CD14-positive monocyte (primary cell): ENCODE results near the gene VOPP1. TPM values are rescaled to one million over a fixed set of nuclear protein-coding genes. Genes with fewer than 3 reads are reported as not detected.

ENCODE experiments used
- DNase-seq, 3 donors: peaks; one replicate each; pipeline ENCODE4 v3.0.0-alpha.2; 2011 to 2022
- H2AFZ ChIP-seq: 2 replicates; pipeline ENCODE4 v1.6.0; 2012; ENCODE audit warnings: mild to moderate bottlenecking, low read depth, low read length, inconsistent platforms; ENCODE audit not compliant: insufficient read depth, poor library complexity, severe bottlenecking
- H3K27ac ChIP-seq, 2 donors: 1 replicate in 1 of 2; 2 replicates in 1 of 2; pipeline ENCODE4 v1.5.1; 2012 to 2013; ENCODE audit warnings: low read length in 2 of 2, control low read depth in 1 of 2, inconsistent platforms in 1 of 2, low read depth in 1 of 2, mild to moderate bottlenecking in 1 of 2
- H3K27me3 ChIP-seq, 2 donors: one replicate each; pipeline versions ENCODE4 v1.6.0 to v1.6.1; 2011 to 2013; ENCODE audit warnings: low read length in 2 of 2; ENCODE audit not compliant: control insufficient read depth in 2 of 2, insufficient read depth in 2 of 2
- H3K36me3 ChIP-seq, 2 donors: replicated peaks in 1 of 2; 1 replicate in 1 of 2; 2 replicates in 1 of 2; pipeline versions ENCODE4 v1.5.1 to v1.6.1; 2012 to 2013; ENCODE audit warnings: low read length in 2 of 2, control low read depth in 1 of 2, inconsistent platforms in 1 of 2, mild to moderate bottlenecking in 1 of 2; ENCODE audit not compliant: insufficient read depth in 2 of 2, control insufficient read depth in 1 of 2
- H3K4me1 ChIP-seq, 2 donors: 1 replicate in 1 of 2; 2 replicates in 1 of 2; pipeline versions ENCODE4 v1.5.1 to v1.6.1; 2012 to 2013; ENCODE audit warnings: low read length in 2 of 2, control low read depth in 1 of 2, inconsistent platforms in 1 of 2, mild to moderate bottlenecking in 1 of 2, moderate library complexity in 1 of 2; ENCODE audit not compliant: insufficient read depth in 2 of 2, control insufficient read depth in 1 of 2
- H3K4me2 ChIP-seq: replicated peaks from 2 replicates; pipeline ENCODE3; 2012; ENCODE audit warnings: low read length, moderate library complexity, mild to moderate bottlenecking; ENCODE audit not compliant: poor library complexity, severe bottlenecking; ENCODE audit errors: extremely low read depth
- H3K4me3 ChIP-seq, 3 experiments: fragments of 200-600 bp in 1 of 3; sonication (generic) in 1 of 3; replicated peaks in 1 of 3; 1 replicate in 2 of 3; 2 replicates in 1 of 3; pipeline ENCODE4 v1.5.1; 2011 to 2013; ENCODE audit warnings: low read length in 3 of 3, mild to moderate bottlenecking in 3 of 3, control low read depth in 2 of 3, low read depth in 2 of 3, inconsistent platforms in 1 of 3, moderate library complexity in 1 of 3
- H3K79me2 ChIP-seq: 2 replicates; pipeline ENCODE4 v1.6.0; 2012; ENCODE audit warnings: mild to moderate bottlenecking, control low read depth, inconsistent platforms, low read length, moderate library complexity; ENCODE audit not compliant: insufficient read depth
- H3K9ac ChIP-seq: 2 replicates; pipeline ENCODE4 v1.6.0; 2017; ENCODE audit warnings: low read length, mild to moderate bottlenecking; ENCODE audit not compliant: insufficient read depth, poor library complexity, severe bottlenecking
- H3K9me3 ChIP-seq, 2 donors: replicated peaks in 1 of 2; 1 replicate in 1 of 2; 2 replicates in 1 of 2; pipeline versions ENCODE4 v1.5.1 to v1.6.1; 2012 to 2013; ENCODE audit warnings: low read length in 2 of 2, control low read depth in 1 of 2; ENCODE audit not compliant: control insufficient read depth in 1 of 2, insufficient read depth in 1 of 2
- H4K20me1 ChIP-seq: 2 replicates; pipeline ENCODE4 v1.6.0; 2012; ENCODE audit warnings: mild to moderate bottlenecking, low read length, control low read depth, moderate library complexity; ENCODE audit not compliant: insufficient read depth
- H3K27ac Mint-ChIP-seq, 7 donors: one replicate each; pipeline ENCODE4 v1.8.0; 2020; ENCODE audit warnings: mild to moderate bottlenecking in 7 of 7, mixed read lengths in 7 of 7, moderate library complexity in 6 of 7, inconsistent platforms in 2 of 7
- H3K27me3 Mint-ChIP-seq, 3 donors: one replicate each; pipeline ENCODE4 v1.8.0; 2021 to 2022; ENCODE audit warnings: low read depth in 3 of 3, mild to moderate bottlenecking in 3 of 3, mixed read lengths in 3 of 3, moderate library complexity in 3 of 3, inconsistent platforms in 1 of 3
- H3K36me3 Mint-ChIP-seq, 2 donors: one replicate each; pipeline ENCODE4 v1.8.0; 2020; ENCODE audit warnings: mixed read lengths in 2 of 2, inconsistent platforms in 1 of 2, mild to moderate bottlenecking in 1 of 2
- H3K4me1 Mint-ChIP-seq: one replicate; pipeline ENCODE4 v1.8.0; 2020; ENCODE audit warnings: mild to moderate bottlenecking, mixed read lengths
- H3K4me3 Mint-ChIP-seq, 2 donors: one replicate each; pipeline ENCODE4 v1.8.0; 2020; ENCODE audit warnings: mild to moderate bottlenecking in 2 of 2, mixed read lengths in 2 of 2, moderate library complexity in 1 of 2
- H3K9me3 Mint-ChIP-seq, 7 donors: one replicate each; pipeline ENCODE4 v1.8.0; 2020 to 2022; ENCODE audit warnings: mixed read lengths in 7 of 7, mild to moderate bottlenecking in 6 of 7, moderate library complexity in 6 of 7, inconsistent platforms in 2 of 7
- CTCF ChIP-seq: fragments of 200-600 bp; IDR thresholded peaks from one replicate; pipeline ENCODE4 v1.8.0; 2022; ENCODE audit warnings: antibody characterized with exemption, mild to moderate bottlenecking
- WGBS: methylation state at CpG from one replicate; pipeline ENCODE4 v1.1.5; 2013; ENCODE audit warnings: missing lambda C conversion rate; ENCODE audit not compliant: insufficient coverage; 5-methylcytosine and 5-hydroxymethylcytosine counted together
- intact Hi-C, 2 donors: fragments of 100-400 bp; cut with micrococcal nuclease; formaldehyde crosslinking; loops; one replicate each; pipeline versions ENCODE4 v1.15.0 to v1.15.1; 2023
- polyA plus RNA-seq, 3 donors: library from polyadenylated mRNA; depleted of rRNA in 1 of 3; unstranded in 2 of 3; stranded (reverse) in 1 of 3; fragments of 300-500 nt in 2 of 3; fragments of >200 nt in 1 of 3; fragmentation: Illumina TruSeq in 2 of 3; gene quantifications; 1 replicate in 2 of 3; 2 replicates in 1 of 3; pipeline ENCODE4 v1.2.3, GENCODE V29; 2012 to 2021

VOPP1 gene
- polyA plus RNA-seq, 3 donors, result 16.7 to 22.1 (median 18.0) TPM

- Histone ChIP-seq H3K79me2 (no peaks in the 10 kb centered on the region), H4K20me1 (peaks cover 7% of the 10 kb centered on the region), H3K36me3 (peaks cover 4 to 34% of the 10 kb centered on the region in 2 donors), H3K9me3 (no peaks in the 10 kb centered on the region), H3K4me3 (no peak overlapping the region), H3K27ac (peak overlapping the region in 1 of 2 donors; percentile 12), H3K9ac (no peak overlapping the region), H3K4me1 (peaks cover 5 to 11% of the 10 kb centered on the region in 2 donors), H3K27me3 (no peaks in the 10 kb centered on the region), H2AFZ (no peak overlapping the region), H3K4me2 (no peak overlapping the region)
- no peak for TF ChIP-seq CTCF
- Mint-ChIP-seq H3K9me3 (no peaks in the 10 kb centered on the region), H3K36me3 (peaks cover 37 to 48% of the 10 kb centered on the region in 2 donors), H3K4me3 (no peak overlapping the region), H3K27me3 (no peaks in the 10 kb centered on the region), H3K4me1 (peaks cover 15% of the 10 kb centered on the region), H3K27ac (peak overlapping the region in 2 of 7 donors; percentile 3 to 12)
- intact Hi-C loops, result no loop called here
- DNase-seq, result no peak
- WGBS, result 99% methylated on average over 9 of the region's 13 CpGs
These were observed 70.0 kb downstream of the VOPP1 start for GRCh38 chr7:55502124-55502857.

- TF ChIP-seq CTCF, result no peak
- H3K27ac Mint-ChIP-seq, result peak overlapping the region in 2 of 7 donors; percentile 66 to 71
- no peak overlapping the region for H3K4me3 Mint-ChIP-seq
- Histone ChIP-seq H3K4me3 (no peak overlapping the region), H3K27ac (no peak overlapping the region), H3K79me2 (no peaks in the 10 kb centered on the region), H3K36me3 (peaks cover 9 to 41% of the 10 kb centered on the region in 2 donors), H3K4me1 (peaks cover 5 to 10% of the 10 kb centered on the region in 2 donors), H3K9me3 (no peaks in the 10 kb centered on the region), H3K4me2 (no peak overlapping the region), H4K20me1 (peaks cover 7% of the 10 kb centered on the region), H3K27me3 (no peaks in the 10 kb centered on the region), H3K9ac (no peak overlapping the region), H2AFZ (no peak overlapping the region)
- intact Hi-C loops, result no loop called here
- H3K36me3 Mint-ChIP-seq, result peaks cover 40 to 52% of the 10 kb centered on the region in 2 donors
- no peak for DNase-seq
- peaks cover 15% of the 10 kb centered on the region for H3K4me1 Mint-ChIP-seq
- WGBS, result 100% methylated on average over 1 of the region's 3 CpGs
- no peaks in the 10 kb centered on the region for H3K9me3 Mint-ChIP-seq
- H3K27me3 Mint-ChIP-seq, result no peaks in the 10 kb centered on the region
These were observed 70.7 kb downstream of the VOPP1 start for GRCh38 chr7:55501611-55502010.
